ENCODE results near the gene UGT1A10. TPM values are rescaled to one million over a fixed set of nuclear protein-coding genes. Genes with fewer than 3 reads are reported as not detected.

The UGT1A10 gene
- total and polyA plus RNA-seq, 2 donors (not counting 3 experiments of a cell fraction or from before 2014, with no cell fraction given), result not detected

GRCh38 chr2:233676046-233676445 lies 39.8 kb downstream of the UGT1A10 start:
- FAIRE-seq, result no peak

DNA sequence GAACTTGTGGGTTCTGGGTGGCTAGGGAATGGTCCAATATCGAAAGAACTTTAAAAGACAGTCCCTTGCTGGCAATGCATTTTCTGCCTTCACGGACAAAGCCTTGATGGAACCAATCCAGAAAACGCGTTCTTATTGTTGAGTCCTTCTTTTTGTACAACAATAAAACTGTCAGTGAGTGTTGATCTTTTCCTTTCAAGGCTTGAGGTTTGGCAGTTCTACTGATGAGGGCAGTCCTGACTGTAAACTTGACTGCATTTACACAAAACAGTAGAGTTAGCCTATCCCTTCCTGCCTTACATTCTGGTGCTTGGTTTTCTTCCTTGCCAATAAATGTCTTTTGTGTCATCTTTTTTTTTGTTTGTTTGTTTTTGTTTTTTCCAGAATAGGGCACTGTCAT lies 42.9 kb downstream of the UGT1A10 start:
- no TSS peak for BruUV-seq (replicated peaks)

More at GRCh38 chr2:233676046-233676445, 39.8 kb downstream of the UGT1A10 start:
- no peaks in the 10 kb centered on the region for H3K4me1 ChIP-seq (ENCODE audit: control insufficient read depth, extremely low read depth, insufficient read depth, low read length)
- no peaks in the 10 kb centered on the region for H3K9me1 ChIP-seq (replicated peaks; ENCODE audit: control insufficient read depth, extremely low read depth, insufficient read depth, low read length)
- H3K9me3 ChIP-seq (replicated peaks; ENCODE audit: control insufficient read depth, insufficient read depth, low read length), result no peaks in the 10 kb centered on the region
- H3K79me2 ChIP-seq (ENCODE audit: control insufficient read depth, insufficient read depth, low read length), result no peaks in the 10 kb centered on the region
- H2AFZ ChIP-seq (ENCODE audit: low read depth, low read length), result no peak overlapping the region
- dilution Hi-C loops (cut with MboI; ENCODE audit: extremely low pct_ligation_motif_present, low sequenced_read_pairs), result no loop called here
- no peak overlapping the region for H3K9ac ChIP-seq (replicated peaks; ENCODE audit: extremely low read depth, insufficient read depth, low read length)
- intact Hi-C loops (cut with micrococcal nuclease), result no loop called here
- H3K4me3 ChIP-seq (replicated peaks in 1 of 3; ENCODE audit: insufficient read depth in 1 of 3, low read depth in 1 of 3, low read length in 3 of 3), result no peak overlapping the region
- H3K4me2 ChIP-seq (ENCODE audit: insufficient read depth, low read length), result no peak overlapping the region
- no peaks in the 10 kb centered on the region for H3K36me3 ChIP-seq (ENCODE audit: control insufficient read depth in 2 of 2, extremely low read depth in 1 of 2, insufficient read depth in 2 of 2, low read length in 2 of 2)
- ChIA-PET CTCF (no interaction called here), POLR2A (no interaction called here)
- TF ChIP-seq EZH2 (IDR thresholded peaks at IDR 0.05; ENCODE audit: borderline replicate concordance, low read depth, low read length, severe bottlenecking) (no peak), GATA2 (IDR thresholded peaks at IDR 0.05; ENCODE audit: insufficient read depth, insufficient read length, low read depth, low read length) (no peak)
- no peak overlapping the region for H3K27ac ChIP-seq (ENCODE audit: insufficient read depth, low read depth, low read length)
- H3K27me3 ChIP-seq (ENCODE audit: control insufficient read depth in 2 of 2, insufficient read depth in 2 of 2, low read length in 2 of 2), result no peaks in the 10 kb centered on the region
- no peak for DNase-seq (ENCODE audit: low read depth, low spot score)
- no peaks in the 10 kb centered on the region for H4K20me1 ChIP-seq (replicated peaks; ENCODE audit: control insufficient read depth, extremely low read depth, insufficient read depth, low read length)
- BruUV-seq (replicated peaks), result no TSS peak

More for the DNA sequence above, 42.9 kb downstream of the UGT1A10 start:
- H3K79me2 ChIP-seq (ENCODE audit: control insufficient read depth, insufficient read depth, low read length), result no peaks in the 10 kb centered on the region
- H4K20me1 ChIP-seq (replicated peaks; ENCODE audit: control insufficient read depth, extremely low read depth, insufficient read depth, low read length), result no peaks in the 10 kb centered on the region
- TF ChIP-seq POLR2AphosphoS5 (IDR thresholded peaks at IDR 0.05; ENCODE audit: insufficient read depth, low read depth, low read length) (no peak), GATA2 (IDR thresholded peaks at IDR 0.05; ENCODE audit: insufficient read depth, insufficient read length, low read depth, low read length) (no peak), MYC (IDR thresholded peaks at IDR 0.05; ENCODE audit: low read depth, low read length) (no peak), POLR2A (IDR thresholded peaks at IDR 0.05; ENCODE audit: low read depth, low read length) (no peak)
- no peak overlapping the region for H3K4me2 ChIP-seq (ENCODE audit: insufficient read depth, low read length)
- no peak overlapping the region for H3K4me3 ChIP-seq (replicated peaks in 1 of 3; ENCODE audit: insufficient read depth in 1 of 3, low read depth in 1 of 3, low read length in 3 of 3)
- no peaks in the 10 kb centered on the region for H3K27me3 ChIP-seq (ENCODE audit: control insufficient read depth in 2 of 2, insufficient read depth in 2 of 2, low read length in 2 of 2)
- POLR2A ChIA-PET, result no interaction called here
- intact Hi-C loops (cut with micrococcal nuclease) (no loop called here), dilution Hi-C loops (cut with MboI; ENCODE audit: extremely low pct_ligation_motif_present, low sequenced_read_pairs) (no loop called here)
- no peak overlapping the region for H3K27ac ChIP-seq (ENCODE audit: insufficient read depth, low read depth, low read length)
- H2AFZ ChIP-seq (ENCODE audit: low read depth, low read length), result no peak overlapping the region
- H3K9ac ChIP-seq (replicated peaks; ENCODE audit: extremely low read depth, insufficient read depth, low read length), result no peak overlapping the region
- FAIRE-seq (peak; percentile 24), DNase-seq (ENCODE audit: low read depth, low spot score) (peak; percentile 72)
- no peaks in the 10 kb centered on the region for H3K4me1 ChIP-seq (ENCODE audit: control insufficient read depth, extremely low read depth, insufficient read depth, low read length)
- H3K9me1 ChIP-seq (replicated peaks; ENCODE audit: control insufficient read depth, extremely low read depth, insufficient read depth, low read length), result no peaks in the 10 kb centered on the region
- CTCF ChIA-PET, result no interaction called here
- no peaks in the 10 kb centered on the region for H3K36me3 ChIP-seq (ENCODE audit: control insufficient read depth in 2 of 2, extremely low read depth in 1 of 2, insufficient read depth in 2 of 2, low read length in 2 of 2)
- no peaks in the 10 kb centered on the region for H3K9me3 ChIP-seq (replicated peaks; ENCODE audit: control insufficient read depth, insufficient read depth, low read length)
